Liver (tissue), 9 donors: ENCODE data around the gene IRAK1BP1. TPM values are rescaled to one million over a fixed set of nuclear protein-coding genes. Genes with fewer than 3 reads are reported as not detected.

Experiments used
- DNase-seq: peaks from one replicate; pipeline ENCODE4 v3.0.0-alpha.2; 2017; ENCODE audit warnings: low spot score
- H3K27ac ChIP-seq, 2 donors: one replicate each; pipeline ENCODE4 v1.7.0; 2013; ENCODE audit warnings: inconsistent platforms in 2 of 2, low read length in 2 of 2, control low read depth in 1 of 2, low read depth in 1 of 2, mild to moderate bottlenecking in 1 of 2
- H3K27me3 ChIP-seq, 4 donors: one replicate each; pipeline versions ENCODE4 v1.6.1 to v1.7.0; 2013; ENCODE audit warnings: low read length in 3 of 4, inconsistent platforms in 1 of 4, mild to moderate bottlenecking in 1 of 4, moderate library complexity in 1 of 4; ENCODE audit not compliant: control insufficient read depth in 4 of 4, insufficient read depth in 4 of 4
- H3K36me3 ChIP-seq, 4 donors: one replicate each; pipeline versions ENCODE4 v1.6.1 to v1.7.0; 2013; ENCODE audit warnings: low read length in 3 of 4, mild to moderate bottlenecking in 3 of 4, low read depth in 1 of 4, moderate library complexity in 1 of 4; ENCODE audit not compliant: control insufficient read depth in 4 of 4, insufficient read depth in 3 of 4
- H3K4me1 ChIP-seq, 4 donors: one replicate each; pipeline versions ENCODE4 v1.6.1 to v1.7.0; 2013; ENCODE audit warnings: low read length in 3 of 4, mild to moderate bottlenecking in 3 of 4, moderate library complexity in 1 of 4; ENCODE audit not compliant: control insufficient read depth in 4 of 4, insufficient read depth in 4 of 4
- H3K4me3 ChIP-seq, 3 donors: one replicate each; pipeline versions ENCODE4 v1.6.1 to v1.7.0; 2013; ENCODE audit warnings: low read length in 3 of 3, control low read depth in 1 of 3, low read depth in 1 of 3, mild to moderate bottlenecking in 1 of 3
- H3K9ac ChIP-seq, 2 donors: one replicate each; pipeline ENCODE4 v1.7.0; 2013; ENCODE audit warnings: low read length in 2 of 2, mild to moderate bottlenecking in 2 of 2, moderate library complexity in 2 of 2, control low read depth in 1 of 2, low read depth in 1 of 2
- H3K9me3 ChIP-seq, 4 donors: one replicate each; pipeline versions ENCODE4 v1.6.1 to v1.7.0; 2013; ENCODE audit warnings: low read length in 3 of 4; ENCODE audit not compliant: control insufficient read depth in 4 of 4
- EGR1 ChIP-seq, 2 donors: IDR thresholded peaks; 2 replicates each; pipeline ENCODE4 v1.6.1; 2016 to 2018; ENCODE audit warnings: antibody characterized with exemption in 2 of 2, low read depth in 2 of 2
- FOXA1 ChIP-seq: IDR thresholded peaks from 2 replicates; pipeline ENCODE4 v1.6.1; 2016; ENCODE audit warnings: antibody characterized with exemption
- FOXA2 ChIP-seq: IDR thresholded peaks from 2 replicates; pipeline ENCODE4 v1.6.1; 2016; ENCODE audit warnings: antibody characterized with exemption
- GABPA ChIP-seq, 2 donors: IDR thresholded peaks in 1 of 2; conservative IDR thresholded peaks in 1 of 2; 2 replicates each; pipeline ENCODE4 v1.6.1; 2016; ENCODE audit warnings: antibody characterized with exemption in 2 of 2, mild to moderate bottlenecking in 1 of 2, moderate library complexity in 1 of 2
- HNF4A ChIP-seq, 2 donors: conservative IDR thresholded peaks; 2 replicates each; pipeline ENCODE4 v1.6.1; 2016; ENCODE audit warnings: antibody characterized with exemption in 2 of 2, mild to moderate bottlenecking in 2 of 2
- HNF4G ChIP-seq: IDR thresholded peaks from 2 replicates; pipeline ENCODE4 v1.6.1; 2016; ENCODE audit warnings: antibody characterized with exemption
- JUND ChIP-seq, 2 donors: IDR thresholded peaks; 2 replicates each; pipeline ENCODE4 v1.6.1; 2016; ENCODE audit warnings: antibody characterized with exemption in 2 of 2
- NR2F2 ChIP-seq: IDR thresholded peaks from 2 replicates; pipeline ENCODE4 v1.6.1; 2016; ENCODE audit warnings: antibody characterized with exemption
- RAD21 ChIP-seq, 2 donors: IDR thresholded peaks; 2 replicates each; pipeline ENCODE4 v1.6.1; 2016; ENCODE audit warnings: antibody characterized with exemption in 2 of 2, mild to moderate bottlenecking in 2 of 2
- RXRA ChIP-seq, 2 donors: IDR thresholded peaks; 2 replicates each; pipeline ENCODE4 v1.6.1; 2017 to 2018; ENCODE audit warnings: antibody characterized with exemption in 2 of 2, mild to moderate bottlenecking in 1 of 2
- SP1 ChIP-seq: IDR thresholded peaks from 2 replicates; pipeline ENCODE4 v1.6.1; 2018; ENCODE audit warnings: antibody characterized with exemption, mild to moderate bottlenecking
- TAF1 ChIP-seq: conservative IDR thresholded peaks from 2 replicates; pipeline ENCODE4 v1.6.1; 2016; ENCODE audit warnings: antibody characterized with exemption, mild to moderate bottlenecking
- YY1 ChIP-seq: IDR thresholded peaks from 2 replicates; pipeline ENCODE4 v1.6.1; 2016; ENCODE audit warnings: antibody characterized with exemption, mild to moderate bottlenecking
- WGBS: extraction: QIAGEN DNeasy Blood & Tissue Kit; methylation state at CpG from one replicate; pipeline ENCODE4 v1.1.7; 2013; 5-methylcytosine and 5-hydroxymethylcytosine counted together
- polyA plus RNA-seq, 2 donors: library from polyadenylated mRNA; stranded (reverse) in 1 of 2; unstranded in 1 of 2; fragments of 200-250 nt in 1 of 2; fragments of >200 nt in 1 of 2; fragmentation: Nextera tagmentation in 1 of 2; extraction: Ambion mirVana in 1 of 2; gene quantifications; one replicate each; pipeline versions ENCODE4 v1.2.1 to v1.2.3, GENCODE V29; 2013 to 2015
- total RNA-seq, 2 donors: library from RNA; depleted of rRNA; stranded (reverse); fragments of >200 nt; gene quantifications; one replicate each; pipeline ENCODE4 v1.2.3, GENCODE V29; 2014
- TF ChIP-seq, protein P1 (sequence below): IDR thresholded peaks from 2 replicates; pipeline ENCODE4 v1.6.1; 2016; ENCODE audit warnings: antibody characterized with exemption
- TF ChIP-seq, protein P2 (sequence below): IDR thresholded peaks from 2 replicates; pipeline ENCODE4 v1.6.1; 2016; ENCODE audit warnings: antibody characterized with exemption
- TF ChIP-seq, protein P3 (sequence below): IDR thresholded peaks from 2 replicates; pipeline ENCODE4 v1.6.1; 2016; ENCODE audit warnings: antibody characterized with exemption
- TF ChIP-seq, protein P4 (sequence below): fragments of 150-350 bp; IDR thresholded peaks from 2 replicates; pipeline ENCODE4 v1.5.1; 2017; ENCODE audit warnings: improper control_type of control experiment, low read depth, low read length; ENCODE audit not compliant: missing input control
- TF ChIP-seq, protein P5 (sequence below): IDR thresholded peaks from 2 replicates; pipeline ENCODE4 v1.6.1; 2016; ENCODE audit warnings: antibody characterized with exemption, mild to moderate bottlenecking
- donor health status: healthy.
- donor health status: healthy.
- donor health status: healthy.
- donor health status: healthy.
- donor health status: healthy.

The IRAK1BP1 gene
- total and polyA plus RNA-seq, 4 donors: 0.46 to 2.2 (median 0.77) TPM

DNA sequence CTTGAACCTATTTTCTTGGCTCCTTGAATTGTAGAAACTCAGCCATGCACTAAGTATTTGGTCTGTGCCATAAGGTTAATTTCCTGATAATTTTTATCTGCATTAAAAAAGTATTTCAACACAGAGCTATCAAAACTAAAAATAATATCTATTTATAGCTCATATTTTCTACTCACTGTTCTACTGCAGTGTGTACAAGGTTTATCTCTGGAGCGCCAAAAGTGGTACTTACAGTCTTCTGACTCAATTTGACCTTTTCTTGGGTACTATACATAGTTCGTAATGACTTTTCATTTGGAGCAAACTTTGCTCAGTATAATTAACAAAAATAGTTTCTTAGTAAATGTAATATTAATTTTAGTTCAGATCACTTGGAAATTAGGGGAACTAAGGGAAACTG lies 69.2 kb downstream of the IRAK1BP1 start:
- H3K9me3 ChIP-seq: no peaks in the 10 kb centered on the region
- no peak overlapping the region for H3K27ac ChIP-seq
- no peak for TF ChIP-seq EGR1 (IDR thresholded peaks at IDR 0.05; ENCODE audit: low read depth in 2 of 2)
- no peak for TF ChIP-seq NR2F2
- no peak for TF ChIP-seq FOXA1
- TF ChIP-seq, protein P1, sequence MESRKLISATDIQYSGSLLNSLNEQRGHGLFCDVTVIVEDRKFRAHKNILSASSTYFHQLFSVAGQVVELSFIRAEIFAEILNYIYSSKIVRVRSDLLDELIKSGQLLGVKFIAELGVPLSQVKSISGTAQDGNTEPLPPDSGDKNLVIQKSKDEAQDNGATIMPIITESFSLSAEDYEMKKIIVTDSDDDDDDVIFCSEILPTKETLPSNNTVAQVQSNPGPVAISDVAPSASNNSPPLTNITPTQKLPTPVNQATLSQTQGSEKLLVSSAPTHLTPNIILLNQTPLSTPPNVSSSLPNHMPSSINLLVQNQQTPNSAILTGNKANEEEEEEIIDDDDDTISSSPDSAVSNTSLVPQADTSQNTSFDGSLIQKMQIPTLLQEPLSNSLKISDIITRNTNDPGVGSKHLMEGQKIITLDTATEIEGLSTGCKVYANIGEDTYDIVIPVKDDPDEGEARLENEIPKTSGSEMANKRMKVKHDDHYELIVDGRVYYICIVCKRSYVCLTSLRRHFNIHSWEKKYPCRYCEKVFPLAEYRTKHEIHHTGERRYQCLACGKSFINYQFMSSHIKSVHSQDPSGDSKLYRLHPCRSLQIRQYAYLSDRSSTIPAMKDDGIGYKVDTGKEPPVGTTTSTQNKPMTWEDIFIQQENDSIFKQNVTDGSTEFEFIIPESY: no peak
- TF ChIP-seq SP1: no peak
- no peak for TF ChIP-seq RAD21 (IDR thresholded peaks at IDR 0.05)
- no peak for TF ChIP-seq RXRA (IDR thresholded peaks at IDR 0.05)
- no peak for TF ChIP-seq YY1
- TF ChIP-seq FOXA2: no peak
- TF ChIP-seq, protein P2, sequence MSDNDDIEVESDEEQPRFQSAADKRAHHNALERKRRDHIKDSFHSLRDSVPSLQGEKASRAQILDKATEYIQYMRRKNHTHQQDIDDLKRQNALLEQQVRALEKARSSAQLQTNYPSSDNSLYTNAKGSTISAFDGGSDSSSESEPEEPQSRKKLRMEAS: no peak
- TF ChIP-seq, protein P3, sequence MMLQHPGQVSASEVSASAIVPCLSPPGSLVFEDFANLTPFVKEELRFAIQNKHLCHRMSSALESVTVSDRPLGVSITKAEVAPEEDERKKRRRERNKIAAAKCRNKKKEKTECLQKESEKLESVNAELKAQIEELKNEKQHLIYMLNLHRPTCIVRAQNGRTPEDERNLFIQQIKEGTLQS: no peak
- TF ChIP-seq HNF4G: no peak
- TF ChIP-seq HNF4A (conservative IDR thresholded peaks at IDR 0.05): no peak
- TF ChIP-seq, protein P4, sequence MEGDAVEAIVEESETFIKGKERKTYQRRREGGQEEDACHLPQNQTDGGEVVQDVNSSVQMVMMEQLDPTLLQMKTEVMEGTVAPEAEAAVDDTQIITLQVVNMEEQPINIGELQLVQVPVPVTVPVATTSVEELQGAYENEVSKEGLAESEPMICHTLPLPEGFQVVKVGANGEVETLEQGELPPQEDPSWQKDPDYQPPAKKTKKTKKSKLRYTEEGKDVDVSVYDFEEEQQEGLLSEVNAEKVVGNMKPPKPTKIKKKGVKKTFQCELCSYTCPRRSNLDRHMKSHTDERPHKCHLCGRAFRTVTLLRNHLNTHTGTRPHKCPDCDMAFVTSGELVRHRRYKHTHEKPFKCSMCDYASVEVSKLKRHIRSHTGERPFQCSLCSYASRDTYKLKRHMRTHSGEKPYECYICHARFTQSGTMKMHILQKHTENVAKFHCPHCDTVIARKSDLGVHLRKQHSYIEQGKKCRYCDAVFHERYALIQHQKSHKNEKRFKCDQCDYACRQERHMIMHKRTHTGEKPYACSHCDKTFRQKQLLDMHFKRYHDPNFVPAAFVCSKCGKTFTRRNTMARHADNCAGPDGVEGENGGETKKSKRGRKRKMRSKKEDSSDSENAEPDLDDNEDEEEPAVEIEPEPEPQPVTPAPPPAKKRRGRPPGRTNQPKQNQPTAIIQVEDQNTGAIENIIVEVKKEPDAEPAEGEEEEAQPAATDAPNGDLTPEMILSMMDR: no peak
- no peak for TF ChIP-seq GABPA (IDR thresholded peaks at IDR 0.05 in 1 of 2, conservative IDR thresholded peaks at IDR 0.05 in 1 of 2)
- no peak for TF ChIP-seq TAF1
- TF ChIP-seq, protein P5, sequence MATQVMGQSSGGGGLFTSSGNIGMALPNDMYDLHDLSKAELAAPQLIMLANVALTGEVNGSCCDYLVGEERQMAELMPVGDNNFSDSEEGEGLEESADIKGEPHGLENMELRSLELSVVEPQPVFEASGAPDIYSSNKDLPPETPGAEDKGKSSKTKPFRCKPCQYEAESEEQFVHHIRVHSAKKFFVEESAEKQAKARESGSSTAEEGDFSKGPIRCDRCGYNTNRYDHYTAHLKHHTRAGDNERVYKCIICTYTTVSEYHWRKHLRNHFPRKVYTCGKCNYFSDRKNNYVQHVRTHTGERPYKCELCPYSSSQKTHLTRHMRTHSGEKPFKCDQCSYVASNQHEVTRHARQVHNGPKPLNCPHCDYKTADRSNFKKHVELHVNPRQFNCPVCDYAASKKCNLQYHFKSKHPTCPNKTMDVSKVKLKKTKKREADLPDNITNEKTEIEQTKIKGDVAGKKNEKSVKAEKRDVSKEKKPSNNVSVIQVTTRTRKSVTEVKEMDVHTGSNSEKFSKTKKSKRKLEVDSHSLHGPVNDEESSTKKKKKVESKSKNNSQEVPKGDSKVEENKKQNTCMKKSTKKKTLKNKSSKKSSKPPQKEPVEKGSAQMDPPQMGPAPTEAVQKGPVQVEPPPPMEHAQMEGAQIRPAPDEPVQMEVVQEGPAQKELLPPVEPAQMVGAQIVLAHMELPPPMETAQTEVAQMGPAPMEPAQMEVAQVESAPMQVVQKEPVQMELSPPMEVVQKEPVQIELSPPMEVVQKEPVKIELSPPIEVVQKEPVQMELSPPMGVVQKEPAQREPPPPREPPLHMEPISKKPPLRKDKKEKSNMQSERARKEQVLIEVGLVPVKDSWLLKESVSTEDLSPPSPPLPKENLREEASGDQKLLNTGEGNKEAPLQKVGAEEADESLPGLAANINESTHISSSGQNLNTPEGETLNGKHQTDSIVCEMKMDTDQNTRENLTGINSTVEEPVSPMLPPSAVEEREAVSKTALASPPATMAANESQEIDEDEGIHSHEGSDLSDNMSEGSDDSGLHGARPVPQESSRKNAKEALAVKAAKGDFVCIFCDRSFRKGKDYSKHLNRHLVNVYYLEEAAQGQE: no peak
- no peak for TF ChIP-seq JUND (IDR thresholded peaks at IDR 0.05)
- H3K27me3 ChIP-seq: no peaks in the 10 kb centered on the region
- H3K4me1 ChIP-seq: no peaks in the 10 kb centered on the region
- H3K9ac ChIP-seq: no peak overlapping the region
- H3K36me3 ChIP-seq: peaks cover 0 to 14% (median 6%) of the 10 kb centered on the region in 4 donors
- no peak for DNase-seq
- WGBS: 93% methylated on average over 2 of the region's 2 CpGs
- H3K4me3 ChIP-seq: no peak overlapping the region
